ENCODE data around the gene HMHB1.

GRCh38 chr5:143819716-143820115 lies 7.8 kb downstream of the HMHB1 start:
- no peak for TF ChIP-seq CTCF (conservative IDR thresholded peaks at IDR 0.05; ENCODE audit: low read length)
- no peak for TF ChIP-seq EZH2phosphoT487 (IDR thresholded peaks at IDR 0.05; ENCODE audit: borderline replicate concordance, low read depth, low read length)

Data from OCI-LY7 (cell line).